GM19023 (cell line): Measurements from ENCODE around the gene EIF4E2.
"Not testable (repeated sequence)": the region's sequence is repeated elsewhere in the genome, so short reads cannot be mapped to it uniquely, and the experiment has no call there.

Source experiments
- ATAC-seq: cut with Tn5 transposase; IDR thresholded peaks from one replicate; pipeline ENCODE4 v1.9.1; 2021; ENCODE audit warnings: mild to moderate bottlenecking, moderate library complexity; ENCODE audit not compliant: unreplicated experiment

Gene EIF4E2

DNA sequence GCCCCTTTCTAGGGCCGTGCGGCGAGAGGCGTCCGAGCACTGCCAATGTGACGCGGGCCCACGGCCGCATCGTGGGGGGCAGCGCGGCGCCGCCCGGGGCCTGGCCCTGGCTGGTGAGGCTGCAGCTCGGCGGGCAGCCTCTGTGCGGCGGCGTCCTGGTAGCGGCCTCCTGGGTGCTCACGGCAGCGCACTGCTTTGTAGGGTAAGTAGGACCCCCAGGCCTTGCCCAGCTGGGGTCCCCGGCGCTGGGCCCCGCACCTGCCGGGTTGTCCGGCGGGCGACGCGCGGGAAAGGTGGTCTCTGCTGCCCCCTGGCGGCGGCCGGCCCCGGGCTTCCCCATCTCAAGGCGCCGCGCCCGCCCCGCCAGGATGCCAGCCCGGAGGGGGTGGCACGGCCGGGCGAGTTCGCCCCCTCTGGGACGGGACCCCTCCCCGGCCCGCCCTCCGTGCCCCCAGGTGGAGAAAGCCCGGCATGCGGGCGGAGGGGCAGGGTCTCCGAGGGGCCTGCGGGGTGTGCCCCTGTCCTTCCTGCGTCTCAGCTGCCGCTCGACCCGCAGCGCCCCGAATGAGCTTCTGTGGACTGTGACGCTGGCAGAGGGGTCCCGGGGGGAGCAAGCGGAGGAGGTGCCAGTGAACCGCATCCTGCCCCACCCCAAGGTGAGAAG, 28.4 kb upstream of the EIF4E2 start:
- ATAC-seq = no peak

DNA sequence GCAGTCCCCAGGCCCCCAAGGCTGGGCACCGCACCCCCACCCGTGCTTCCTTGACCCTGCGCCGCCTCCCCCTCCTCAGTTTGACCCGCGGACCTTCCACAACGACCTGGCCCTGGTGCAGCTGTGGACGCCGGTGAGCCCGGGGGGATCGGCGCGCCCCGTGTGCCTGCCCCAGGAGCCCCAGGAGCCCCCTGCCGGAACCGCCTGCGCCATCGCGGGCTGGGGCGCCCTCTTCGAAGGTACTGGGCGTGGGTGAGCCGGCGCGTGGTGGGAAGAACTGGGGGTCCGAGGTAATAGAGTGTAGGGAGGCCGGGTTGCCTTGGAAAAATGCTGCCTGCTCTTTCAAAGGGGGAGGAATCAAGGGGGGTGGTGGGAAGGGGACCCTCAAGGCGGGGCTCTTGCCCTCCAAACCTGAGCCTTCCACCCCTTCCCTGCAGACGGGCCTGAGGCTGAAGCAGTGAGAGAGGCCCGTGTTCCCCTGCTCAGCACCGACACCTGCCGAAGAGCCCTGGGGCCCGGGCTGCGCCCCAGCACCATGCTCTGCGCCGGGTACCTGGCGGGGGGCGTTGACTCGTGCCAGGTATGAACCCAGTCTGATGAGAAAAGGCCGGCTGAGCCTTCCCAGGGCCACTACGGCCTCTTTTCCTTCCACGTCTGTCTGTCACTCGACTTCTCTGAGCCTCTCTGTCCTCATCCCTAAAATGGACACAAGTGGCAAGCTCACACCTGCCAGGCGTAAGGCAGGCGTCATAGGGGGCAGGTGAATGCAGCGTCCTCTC, 27.7 kb upstream of the EIF4E2 start:
- ATAC-seq = no peak

DNA sequence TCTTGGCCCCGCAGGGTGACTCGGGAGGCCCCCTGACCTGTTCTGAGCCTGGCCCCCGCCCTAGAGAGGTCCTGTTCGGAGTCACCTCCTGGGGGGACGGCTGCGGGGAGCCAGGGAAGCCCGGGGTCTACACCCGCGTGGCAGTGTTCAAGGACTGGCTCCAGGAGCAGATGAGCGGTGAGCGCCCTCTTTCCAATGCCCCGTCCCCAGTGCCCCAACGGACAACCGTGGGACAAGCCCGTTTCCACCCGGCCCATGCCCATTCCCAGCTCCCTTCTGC, 27.1 kb upstream of the EIF4E2 start:
- ATAC-seq = no peak

DNA sequence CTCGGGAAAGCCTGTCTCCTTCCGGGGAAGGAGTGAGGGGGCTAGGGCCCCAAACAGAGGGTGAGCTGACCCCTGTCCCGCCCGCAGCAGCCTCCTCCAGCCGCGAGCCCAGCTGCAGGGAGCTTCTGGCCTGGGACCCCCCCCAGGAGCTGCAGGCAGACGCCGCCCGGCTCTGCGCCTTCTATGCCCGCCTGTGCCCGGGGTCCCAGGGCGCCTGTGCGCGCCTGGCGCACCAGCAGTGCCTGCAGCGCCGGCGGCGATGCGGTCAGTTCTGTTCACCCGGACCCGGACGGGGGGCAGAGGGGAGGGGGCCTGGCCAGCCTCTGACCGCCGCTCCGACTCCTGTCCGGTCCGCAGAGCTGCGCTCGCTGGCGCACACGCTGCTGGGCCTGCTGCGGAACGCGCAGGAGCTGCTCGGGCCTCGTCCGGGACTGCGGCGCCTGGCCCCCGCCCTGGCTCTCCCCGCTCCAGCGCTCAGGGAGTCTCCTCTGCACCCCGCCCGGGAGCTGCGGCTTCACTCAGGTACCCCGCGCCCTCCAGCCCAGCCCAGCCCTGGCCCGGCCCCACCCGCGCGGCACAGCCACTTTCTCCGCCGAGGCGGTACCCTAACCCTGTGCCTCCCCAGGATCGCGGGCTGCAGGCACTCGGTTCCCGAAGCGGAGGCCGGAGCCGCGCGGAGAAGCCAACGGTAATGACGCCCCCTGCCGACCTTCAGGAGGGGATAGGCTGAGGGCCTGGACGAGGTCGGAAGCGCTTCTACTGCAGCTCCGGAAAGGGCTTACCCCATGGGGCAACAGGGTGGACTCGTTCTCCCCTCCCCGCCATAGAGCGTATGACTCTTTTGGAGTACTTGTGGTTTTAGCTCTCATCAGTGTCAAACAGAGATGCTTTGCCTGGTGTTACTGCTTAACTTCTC, 26.5 kb upstream of the EIF4E2 start:
- no peak for ATAC-seq

DNA sequence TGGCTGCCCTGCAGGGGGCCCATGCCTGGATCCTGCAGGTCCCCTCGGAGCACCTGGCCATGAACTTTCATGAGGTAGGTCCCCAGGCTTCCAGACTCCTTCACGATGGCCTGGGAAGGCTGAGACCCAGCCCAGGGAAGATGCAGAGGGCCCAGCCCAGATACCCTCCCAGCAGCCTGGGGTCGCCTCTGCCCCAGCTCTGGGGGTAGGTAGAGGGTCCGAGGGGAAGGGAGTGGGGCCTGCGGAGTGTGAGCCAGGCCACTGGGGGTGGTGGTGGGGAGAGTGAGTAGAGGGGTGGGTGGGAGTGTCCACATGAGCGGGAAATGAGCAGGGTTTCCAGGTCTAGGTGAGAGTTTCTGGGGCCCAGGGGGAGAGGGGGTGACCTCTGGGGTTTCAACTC, 25.7 kb upstream of the EIF4E2 start:
- ATAC-seq = no peak

DNA sequence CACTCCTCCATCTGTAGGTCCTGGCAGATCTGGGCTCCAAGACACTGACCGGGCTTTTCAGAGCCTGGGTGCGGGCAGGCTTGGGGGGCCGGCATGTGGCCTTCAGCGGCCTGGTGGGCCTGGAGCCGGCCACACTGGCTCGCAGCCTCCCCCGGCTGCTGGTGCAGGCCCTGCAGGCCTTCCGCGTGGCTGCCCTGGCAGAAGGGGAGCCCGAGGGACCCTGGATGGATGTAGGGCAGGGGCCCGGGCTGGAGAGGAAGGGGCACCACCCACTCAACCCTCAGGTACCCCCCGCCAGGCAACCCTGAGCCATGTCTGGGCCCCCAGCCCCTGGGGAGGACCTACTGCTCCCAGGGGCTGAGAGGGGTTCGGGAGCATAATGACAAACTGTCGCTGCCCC, 25.3 kb upstream of the EIF4E2 start:
- no peak for ATAC-seq

DNA sequence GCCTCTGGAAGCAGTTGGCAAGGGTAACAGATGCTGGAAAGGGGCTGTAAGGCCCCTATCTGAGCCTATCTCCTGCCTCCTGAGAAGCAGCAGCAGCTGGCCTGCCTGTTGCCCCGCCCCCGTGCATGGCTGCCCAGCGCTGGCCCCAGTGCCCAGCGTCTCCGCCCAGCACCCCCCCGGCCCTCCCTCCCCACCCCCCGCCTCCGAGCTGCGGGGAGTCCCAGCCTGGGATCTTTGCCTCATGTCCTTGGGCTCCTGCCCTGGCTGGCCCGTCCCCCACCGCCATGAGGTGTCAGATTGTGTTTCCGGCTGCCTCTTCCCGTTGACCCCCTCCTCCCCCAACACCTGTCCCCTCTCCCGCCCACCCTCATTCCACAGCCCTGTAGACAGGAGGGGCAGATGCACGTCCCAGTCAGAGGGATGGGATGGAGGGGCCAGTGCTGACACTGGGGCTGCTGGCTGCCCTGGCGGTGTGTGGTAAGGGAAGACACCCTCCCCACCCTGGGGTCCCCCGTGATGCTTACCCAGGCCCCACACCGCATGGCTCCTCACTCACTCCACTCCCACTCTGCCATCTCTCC, 24.6 kb upstream of the EIF4E2 start, which contains the start of gene CHRND:
Gene CHRND (plus strand): TSS at position 370 of the 581 bp plus-strand sequence. CDS start 56 bp downstream, at position 426.
- no peak for ATAC-seq

DNA sequence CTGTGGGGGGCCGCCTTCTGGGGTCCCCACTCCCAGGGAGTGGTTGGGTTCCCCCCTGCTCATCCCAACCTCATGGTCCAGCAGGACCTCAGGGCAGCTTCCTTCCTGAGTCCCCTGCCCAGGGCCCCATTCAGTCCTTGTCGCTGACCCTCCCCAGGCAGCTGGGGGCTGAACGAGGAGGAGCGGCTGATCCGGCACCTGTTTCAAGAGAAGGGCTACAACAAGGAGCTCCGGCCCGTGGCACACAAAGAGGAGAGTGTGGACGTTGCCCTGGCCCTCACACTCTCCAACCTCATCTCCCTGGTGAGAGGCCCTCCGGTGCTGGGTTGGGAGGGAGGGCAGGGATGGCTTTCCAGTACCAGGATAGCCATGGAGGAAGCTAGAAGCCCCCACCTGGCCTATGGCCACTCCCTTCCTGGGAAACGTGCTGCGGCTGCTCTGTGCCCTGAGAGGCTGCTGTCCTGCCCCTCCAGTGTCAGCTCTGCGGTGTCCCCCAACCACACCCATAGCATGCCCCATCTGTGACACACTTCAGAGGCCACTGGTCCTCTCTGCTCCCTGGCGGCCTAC, 24.0 kb upstream of the EIF4E2 start:
- ATAC-seq = no peak

DNA sequence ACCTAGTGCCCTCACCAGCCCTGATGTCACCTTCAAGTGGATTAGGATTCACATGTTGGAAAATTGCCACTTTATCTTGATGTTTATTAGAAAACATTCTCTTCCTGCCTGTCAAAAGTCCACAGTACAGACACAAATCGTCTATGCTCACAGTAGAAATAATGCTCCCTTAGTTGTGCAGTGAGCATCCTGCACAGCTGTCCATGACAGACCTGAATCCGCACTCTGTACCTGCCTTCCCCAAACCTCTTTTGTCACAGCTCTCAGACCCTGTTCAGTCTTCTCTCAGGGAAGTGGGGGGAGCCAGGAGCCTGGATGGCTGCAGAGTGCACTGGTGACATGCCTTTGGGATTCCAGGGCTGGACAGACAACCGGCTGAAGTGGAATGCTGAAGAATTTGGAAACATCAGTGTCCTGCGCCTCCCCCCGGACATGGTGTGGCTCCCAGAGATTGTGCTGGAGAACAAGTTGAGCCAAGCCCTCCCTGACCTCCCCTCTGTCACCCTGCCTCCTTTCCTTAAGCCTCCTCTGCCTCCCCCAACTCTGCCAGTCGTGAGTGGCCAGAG, 22.5 kb upstream of the EIF4E2 start:
- no peak for ATAC-seq

DNA sequence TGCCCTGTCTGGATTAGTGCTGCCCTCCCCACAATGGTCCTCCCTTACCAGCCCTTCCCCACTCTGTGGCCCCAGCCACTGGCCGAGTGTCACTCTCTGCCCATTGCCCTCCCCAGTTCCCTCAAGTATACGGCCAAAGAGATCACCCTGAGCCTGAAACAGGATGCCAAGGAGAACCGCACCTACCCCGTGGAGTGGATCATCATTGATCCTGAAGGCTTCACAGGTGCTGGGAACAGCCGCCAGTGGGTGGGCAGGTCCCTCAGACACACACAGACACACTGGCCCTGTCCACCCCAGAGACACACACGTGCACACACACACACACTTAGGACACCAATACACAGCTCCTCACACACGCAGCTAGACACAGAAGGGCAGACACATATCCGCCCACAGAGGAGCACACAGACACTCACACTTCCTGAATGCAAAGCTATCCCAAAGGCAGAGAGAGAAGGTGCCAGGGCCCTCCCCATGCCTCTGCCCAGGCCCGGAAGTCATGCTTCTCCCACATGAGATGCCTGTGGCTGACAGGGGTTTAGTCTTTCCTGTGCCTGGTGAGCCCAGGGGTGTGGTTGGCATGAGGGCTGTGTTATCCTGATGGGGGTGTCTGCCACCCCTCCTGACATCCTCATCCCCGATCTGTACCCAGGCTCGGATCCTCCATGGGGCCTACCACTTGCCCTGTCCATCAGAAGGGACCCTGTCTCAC, 21.6 kb upstream of the EIF4E2 start:
- no peak for ATAC-seq

DNA sequence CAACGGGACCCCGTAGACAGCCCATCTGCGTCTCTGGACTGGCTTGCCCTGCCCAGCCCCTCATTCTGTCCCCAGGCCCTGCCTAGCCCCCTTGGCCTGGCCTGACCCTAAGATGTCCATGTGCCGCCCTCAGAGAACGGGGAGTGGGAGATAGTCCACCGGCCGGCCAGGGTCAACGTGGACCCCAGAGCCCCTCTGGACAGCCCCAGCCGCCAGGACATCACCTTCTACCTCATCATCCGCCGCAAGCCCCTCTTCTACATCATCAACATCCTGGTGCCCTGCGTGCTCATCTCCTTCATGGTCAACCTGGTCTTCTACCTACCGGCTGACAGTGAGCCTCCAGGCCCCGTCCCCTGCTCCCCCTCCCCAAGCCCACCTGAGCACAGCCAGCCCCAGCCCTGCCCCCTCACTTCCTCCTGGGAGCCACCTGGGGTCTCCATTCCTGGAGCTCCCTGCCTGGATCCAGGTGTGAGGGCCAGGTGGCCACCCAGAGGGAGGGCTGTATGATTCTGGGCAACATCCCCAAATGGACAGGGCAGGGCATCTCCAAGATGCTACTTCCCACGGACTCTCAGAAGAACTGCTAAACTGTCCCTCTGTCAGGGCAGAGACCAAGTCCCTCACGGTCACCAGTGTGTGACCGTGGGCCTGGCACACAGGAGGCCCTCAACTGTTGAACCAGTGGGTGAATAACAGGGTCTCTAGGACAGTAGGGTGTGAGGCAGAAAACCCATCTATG, 20.5 kb upstream of the EIF4E2 start:
- no peak for ATAC-seq

DNA sequence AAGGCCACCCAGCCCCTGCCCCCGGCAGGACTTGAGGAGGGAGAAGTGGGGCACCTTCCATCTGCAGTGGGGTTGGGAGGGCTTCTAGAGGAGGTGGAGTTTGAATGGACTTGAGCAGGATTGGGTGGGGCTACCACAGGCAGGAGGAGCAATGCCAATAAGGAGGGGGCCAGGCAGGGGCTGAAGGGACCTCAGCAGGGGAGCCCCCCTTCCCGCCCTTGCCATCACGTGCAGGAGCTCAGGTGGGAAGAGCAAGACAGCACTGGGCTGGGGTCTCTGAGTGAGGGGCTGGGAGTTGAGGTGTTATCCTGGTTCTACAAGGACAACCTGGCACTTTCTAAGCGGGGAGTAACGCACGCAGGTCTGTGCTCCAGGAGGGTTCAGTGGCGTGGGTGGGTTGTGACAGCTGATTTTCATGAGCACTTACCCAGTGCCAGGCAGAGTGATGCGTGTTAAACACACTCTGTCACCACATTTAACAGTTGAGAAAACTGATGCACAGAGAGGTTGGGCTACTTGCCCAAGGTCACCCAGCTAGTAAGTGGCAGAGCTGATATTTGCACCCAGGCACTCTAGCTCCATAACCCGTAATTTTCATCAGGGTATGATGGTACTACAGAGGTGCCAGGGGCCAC, 19.7 kb upstream of the EIF4E2 start:
- no peak for ATAC-seq

DNA sequence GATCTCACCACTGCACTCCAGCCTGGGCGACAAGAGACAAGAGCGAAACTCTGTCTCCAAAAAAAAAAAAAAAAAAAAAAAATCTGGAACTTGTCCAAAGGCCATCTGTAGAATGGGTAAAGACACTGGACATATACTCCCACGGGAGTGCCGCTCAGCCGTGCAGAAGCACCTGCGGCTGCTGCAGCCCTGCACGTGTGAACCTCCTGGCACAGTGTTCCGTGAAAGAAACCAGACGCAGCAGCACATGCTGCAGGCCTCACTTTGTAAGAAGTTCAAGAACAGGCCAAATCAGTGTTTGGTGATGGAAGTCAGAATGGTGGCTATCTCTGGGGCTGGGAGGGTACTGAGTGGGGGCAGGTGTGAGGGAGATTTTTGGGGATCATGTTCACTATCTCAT, 18.1 kb upstream of the EIF4E2 start:
- ATAC-seq = no peak

DNA sequence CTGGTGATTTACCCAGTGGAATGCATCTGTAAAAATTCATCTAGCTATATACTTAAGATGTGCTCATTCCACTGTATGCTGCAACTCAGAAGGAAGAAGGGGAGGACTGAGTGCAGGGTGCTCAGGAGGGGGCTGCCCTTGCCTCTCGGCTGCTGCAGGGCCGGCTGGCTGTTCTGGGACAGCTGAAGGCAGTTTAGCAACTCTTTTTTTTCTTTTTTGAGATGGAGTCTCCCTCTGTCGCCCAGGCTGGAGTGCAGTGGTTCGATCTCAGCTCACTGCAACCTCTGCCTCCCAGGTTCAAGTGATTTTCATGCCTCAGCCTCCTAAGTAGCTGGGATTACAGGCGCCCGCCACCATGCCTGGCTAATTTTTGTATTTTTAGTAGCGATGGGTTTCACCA, 17.7 kb upstream of the EIF4E2 start:
- not testable (repeated sequence) for ATAC-seq

DNA sequence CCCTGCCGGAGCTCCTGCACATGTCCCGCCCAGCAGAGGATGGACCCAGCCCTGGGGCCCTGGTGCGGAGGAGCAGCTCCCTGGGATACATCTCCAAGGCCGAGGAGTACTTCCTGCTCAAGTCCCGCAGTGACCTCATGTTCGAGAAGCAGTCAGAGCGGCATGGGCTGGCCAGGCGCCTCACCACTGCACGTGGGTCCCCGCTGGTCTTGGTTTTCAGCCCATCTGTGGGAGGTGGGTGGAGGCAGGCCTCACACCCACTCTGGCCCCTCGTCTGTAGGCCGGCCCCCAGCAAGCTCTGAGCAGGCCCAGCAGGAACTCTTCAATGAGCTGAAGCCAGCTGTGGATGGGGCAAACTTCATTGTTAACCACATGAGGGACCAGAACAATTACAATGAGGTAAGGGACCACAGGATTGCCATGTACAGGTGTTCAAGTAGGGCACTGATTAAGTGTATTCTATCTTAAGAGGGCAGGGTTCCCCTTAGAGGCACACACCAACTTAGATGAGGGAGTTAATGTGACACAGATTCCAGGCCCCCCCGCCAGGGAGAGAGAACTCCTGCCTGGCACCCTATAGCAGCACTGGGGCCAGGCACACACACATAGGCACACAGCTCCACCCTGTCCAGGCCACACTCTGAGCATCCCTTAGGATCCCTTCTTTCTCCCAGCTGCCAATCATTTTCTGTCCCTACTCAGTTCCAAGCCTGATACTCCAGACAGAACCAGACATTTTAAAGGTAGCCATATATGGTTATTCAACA, 16.4 kb upstream of the EIF4E2 start:
- ATAC-seq = no peak

DNA sequence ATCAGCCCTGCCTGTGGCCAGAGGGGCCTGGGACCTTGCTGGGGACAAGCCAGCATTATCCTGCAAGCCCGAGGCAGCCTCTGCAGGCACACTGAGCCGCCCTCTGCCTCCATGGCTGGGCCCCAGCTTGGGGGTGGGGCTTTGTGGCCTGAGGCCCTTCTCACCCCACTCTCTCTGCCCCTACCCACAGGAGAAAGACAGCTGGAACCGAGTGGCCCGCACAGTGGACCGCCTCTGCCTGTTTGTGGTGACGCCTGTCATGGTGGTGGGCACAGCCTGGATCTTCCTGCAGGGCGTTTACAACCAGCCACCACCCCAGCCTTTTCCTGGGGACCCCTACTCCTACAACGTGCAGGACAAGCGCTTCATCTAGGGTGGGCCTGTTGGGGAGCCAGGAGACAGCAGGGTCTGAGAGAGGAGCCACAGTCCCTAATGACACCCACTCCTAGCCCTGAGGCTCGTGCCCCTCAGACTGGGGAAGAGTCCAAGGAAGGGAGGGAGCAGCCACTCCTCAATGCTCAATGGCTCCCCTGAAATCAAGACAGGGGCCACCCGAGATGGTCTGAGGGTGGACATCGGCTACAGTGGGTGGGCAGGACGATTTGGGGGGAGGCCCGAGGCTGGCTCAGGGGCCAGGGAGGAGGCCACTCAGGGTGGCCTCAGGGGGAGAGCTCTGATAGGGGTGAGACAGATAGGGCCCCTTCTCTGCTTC, 15.4 kb upstream of the EIF4E2 start:
- ATAC-seq = no peak

DNA sequence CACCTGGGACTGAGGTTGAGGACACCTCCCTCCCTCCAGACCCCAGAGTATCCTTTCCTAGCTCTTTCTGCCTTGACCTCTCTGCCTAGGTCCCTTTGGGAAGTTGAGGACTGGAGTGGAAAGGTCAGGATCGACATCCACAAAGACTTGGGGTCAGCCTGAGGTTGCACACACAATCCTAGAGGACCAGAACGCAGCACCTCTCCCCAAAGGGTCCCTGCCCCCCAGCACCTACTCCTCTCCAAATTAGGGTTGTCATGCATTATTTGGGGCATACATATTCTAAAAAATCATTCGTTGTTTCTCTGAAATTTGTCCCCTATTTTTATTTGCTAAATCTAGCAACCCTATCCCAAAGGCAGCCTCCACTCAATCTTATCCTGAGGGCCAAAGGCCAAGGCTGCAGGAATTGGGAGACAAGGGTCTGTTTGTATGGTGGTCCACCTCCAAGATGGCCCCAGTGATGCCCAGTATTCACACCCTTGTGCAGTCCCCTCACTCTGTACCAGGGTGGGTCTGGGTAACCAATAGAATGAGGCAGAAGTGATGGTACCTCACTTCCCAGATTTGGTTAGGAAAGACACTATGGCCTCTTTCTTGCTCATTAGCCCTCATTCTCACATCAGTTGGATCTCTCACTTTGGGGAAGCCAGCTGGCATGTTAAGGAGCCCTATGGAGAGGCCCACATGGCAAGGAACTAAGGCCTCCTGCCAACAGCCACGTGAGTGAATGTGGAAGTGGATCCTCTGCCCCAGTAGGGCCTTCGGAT, 14.5 kb upstream of the EIF4E2 start:
- ATAC-seq = no peak
